K562 treated with DMSO at 1 percent for 48 hours (cell line): ENCODE results near the gene PPP3R1. TPM values are rescaled to one million over a fixed set of nuclear protein-coding genes. Genes with fewer than 3 reads are reported as not detected.

Experiments
- total RNA-seq: library from RNA; unstranded; fragments of 300-600 nt; gene quantifications from 2 replicates; pipeline ENCODE4 v1.2.3, GENCODE V29; 2022; ENCODE audit warnings: low replicate concordance; ENCODE audit errors: extremely low read depth

PPP3R1 gene
- total RNA-seq = not detected in 2 replicates

GRCh38 chr2:68252400-68253218 lies at the start of gene PPP3R1:
TSS of gene PPP3R1 (minus strand) at chr2:68252532. CDS start at chr2:68252127, 405 bp downstream.

GRCh38 chr2:68157402-68158133 lies 94.8 kb downstream of the PPP3R1 start, which contains the start of gene PNO1:
TSS of gene PNO1 (plus strand) at chr2:68157888. CDS start at chr2:68157935, 47 bp downstream.

Other genes starting within 250 kb of the PPP3R1 start
- gene C1D, start 189.5 kb downstream of the PPP3R1 start, total RNA-seq = not detected in 2 replicates
- not detected in 2 replicates for gene PNO1, start 94.6 kb downstream of the PPP3R1 start, total RNA-seq
- gene CNRIP1, start 67.4 kb upstream of the PPP3R1 start, total RNA-seq = not detected in 2 replicates
- not detected in 2 replicates for gene PLEK, start 112.8 kb upstream of the PPP3R1 start, total RNA-seq
- gene FBXO48, start 214.8 kb upstream of the PPP3R1 start, total RNA-seq = not detected in 2 replicates
- gene APLF, start 215.1 kb upstream of the PPP3R1 start, total RNA-seq = not detected in 2 replicates